Muscle of leg (tissue), 11 donors: Measurements from ENCODE around the gene TFAP2C. TPM values are rescaled to one million over a fixed set of nuclear protein-coding genes. Genes with fewer than 3 reads are reported as not detected.

Experiments used
- DNase-seq: peaks from one replicate; pipeline ENCODE4 v3.0.0; 2013
- H3K27ac ChIP-seq: one replicate; pipeline ENCODE4 v1.5.1; 2013; ENCODE audit warnings: mild to moderate bottlenecking, low read length, control low read depth
- H3K27me3 ChIP-seq: one replicate; pipeline ENCODE4 v1.6.1; 2013; ENCODE audit warnings: low read length; ENCODE audit not compliant: control insufficient read depth, insufficient read depth
- H3K36me3 ChIP-seq: one replicate; pipeline ENCODE4 v1.6.1; 2013; ENCODE audit warnings: low read length; ENCODE audit not compliant: control insufficient read depth, insufficient read depth
- H3K4me1 ChIP-seq: one replicate; pipeline ENCODE4 v1.6.1; 2013; ENCODE audit warnings: low read length; ENCODE audit not compliant: control insufficient read depth, insufficient read depth
- H3K4me3 ChIP-seq: one replicate; pipeline ENCODE4 v1.5.1; 2013; ENCODE audit warnings: low read length, control low read depth
- H3K9me3 ChIP-seq: replicated peaks from 2 replicates; pipeline ENCODE4 v1.6.1; 2013; ENCODE audit warnings: low read depth, low read length; ENCODE audit not compliant: control insufficient read depth
- WGBS: methylation state at CpG from one replicate; pipeline ENCODE4 v1.1.5; 2013; ENCODE audit warnings: missing lambda C conversion rate; ENCODE audit not compliant: insufficient coverage; 5-methylcytosine and 5-hydroxymethylcytosine counted together
- polyA plus RNA-seq, 8 donors: library from polyadenylated mRNA; unstranded; fragments of 120-200 nt; gene quantifications; one replicate each; pipeline versions ENCODE4 v1.2.1 to v1.2.3, GENCODE V29; 2013; ENCODE audit warnings: inconsistent platforms in 1 of 8, low replicate concordance in 1 of 8; ENCODE audit not compliant: insufficient read length in 8 of 8, insufficient read depth in 1 of 8
- total RNA-seq: library from RNA; stranded (reverse); fragments of 120-200 nt; gene quantifications from one replicate; pipeline ENCODE4 v1.2.4, GENCODE V29; 2013

Gene TFAP2C
- total and polyA plus RNA-seq, 9 donors = 0.06 to 6.1 (median 0.08) TPM

DNA sequence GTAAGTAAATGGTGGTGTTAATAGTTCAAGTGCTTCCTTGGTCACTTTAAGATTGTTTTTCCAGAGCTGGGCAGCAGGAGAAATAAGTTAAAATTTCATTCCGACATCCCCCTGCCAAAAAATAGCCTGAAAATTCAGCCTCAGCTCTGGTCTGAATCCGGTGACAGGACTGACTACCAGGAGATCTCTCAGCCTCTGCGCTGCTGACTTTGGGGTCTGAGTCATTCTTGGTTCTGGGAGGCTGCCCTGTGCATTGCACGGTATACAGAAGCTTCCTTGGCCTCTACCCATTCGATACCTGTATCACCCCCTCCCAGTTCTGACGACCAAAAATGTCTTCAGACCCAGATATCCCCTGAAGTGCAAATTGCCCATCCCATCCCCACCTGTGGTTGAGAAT is 36.3 kb upstream of the TFAP2C start:
- Histone ChIP-seq H3K9me3 (no peaks in the 10 kb centered on the region), H3K4me3 (no peak overlapping the region), H3K4me1 (no peaks in the 10 kb centered on the region), H3K36me3 (no peaks in the 10 kb centered on the region), H3K27me3 (peaks cover 5% of the 10 kb centered on the region), H3K27ac (no peak overlapping the region)
- no peak for DNase-seq
- WGBS = 60% methylated on average over 3 of the region's 6 CpGs

DNA sequence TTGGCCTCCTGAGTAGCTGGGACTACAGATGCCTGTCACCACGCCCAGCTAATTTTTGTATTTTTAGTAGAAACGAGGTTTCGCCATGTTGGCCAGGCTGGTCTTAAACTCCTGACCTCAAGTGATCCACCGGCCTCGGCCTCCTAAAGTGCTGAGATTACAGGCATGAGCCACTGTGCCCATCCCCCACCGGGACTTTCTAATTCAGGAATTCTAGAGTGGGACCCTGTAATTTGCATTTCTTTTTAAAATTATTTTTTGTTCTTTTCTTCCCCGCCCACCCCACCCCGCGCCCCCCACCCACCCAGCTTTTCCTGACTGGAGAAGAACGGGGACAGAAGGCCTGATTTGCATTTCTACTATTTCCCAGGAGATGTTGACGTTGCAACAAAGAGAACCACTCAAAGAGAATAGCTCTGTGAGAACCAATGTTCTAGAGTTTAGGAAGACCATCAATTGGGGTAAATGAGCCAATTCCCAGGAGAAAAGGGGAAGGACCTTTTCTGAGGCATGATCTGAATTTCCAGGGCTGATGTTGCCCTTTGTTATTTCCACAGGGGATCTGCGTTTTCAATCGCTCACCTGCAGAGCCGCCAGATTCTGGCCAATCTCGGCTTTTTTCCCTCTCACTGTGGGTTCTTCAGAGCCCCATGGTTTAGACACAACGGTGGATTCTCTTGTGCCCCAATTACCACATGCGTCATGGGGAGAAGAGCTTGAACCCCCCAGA is 33.2 kb upstream of the TFAP2C start:
- no peak overlapping the region for H3K4me3 ChIP-seq
- H3K4me1 ChIP-seq = no peaks in the 10 kb centered on the region
- H3K27ac ChIP-seq = no peak overlapping the region
- no peak for DNase-seq
- H3K9me3 ChIP-seq = no peaks in the 10 kb centered on the region
- H3K36me3 ChIP-seq = no peaks in the 10 kb centered on the region
- WGBS = 81% methylated on average over 5 of the region's 17 CpGs
- H3K27me3 ChIP-seq = peaks cover 5% of the 10 kb centered on the region

DNA sequence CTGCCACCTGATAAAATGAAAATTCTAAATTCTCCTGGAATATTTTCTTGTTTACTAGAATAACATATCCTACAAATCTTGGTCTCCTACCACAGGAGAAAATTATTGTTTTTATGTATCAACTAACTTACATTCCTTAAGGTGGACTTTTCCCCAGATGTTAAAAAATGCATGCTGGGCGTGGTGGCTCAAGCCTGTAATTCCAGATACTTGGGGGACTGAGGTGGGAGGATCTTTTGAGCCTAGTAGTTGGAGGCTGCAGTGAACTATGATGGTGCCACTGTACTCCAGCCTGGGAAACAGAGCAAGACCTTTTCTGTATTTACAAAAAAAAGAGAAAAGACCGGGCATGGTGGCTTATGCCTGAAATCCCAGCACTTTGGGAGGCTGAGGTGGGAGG is 27.9 kb upstream of the TFAP2C start:
- DNase-seq = no peak
- 53% methylated on average over 2 of the region's 2 CpGs for WGBS
- Histone ChIP-seq H3K27me3 (no peaks in the 10 kb centered on the region), H3K4me1 (no peaks in the 10 kb centered on the region), H3K36me3 (no peaks in the 10 kb centered on the region), H3K27ac (no peak overlapping the region), H3K4me3 (no peak overlapping the region), H3K9me3 (no peaks in the 10 kb centered on the region)

DNA sequence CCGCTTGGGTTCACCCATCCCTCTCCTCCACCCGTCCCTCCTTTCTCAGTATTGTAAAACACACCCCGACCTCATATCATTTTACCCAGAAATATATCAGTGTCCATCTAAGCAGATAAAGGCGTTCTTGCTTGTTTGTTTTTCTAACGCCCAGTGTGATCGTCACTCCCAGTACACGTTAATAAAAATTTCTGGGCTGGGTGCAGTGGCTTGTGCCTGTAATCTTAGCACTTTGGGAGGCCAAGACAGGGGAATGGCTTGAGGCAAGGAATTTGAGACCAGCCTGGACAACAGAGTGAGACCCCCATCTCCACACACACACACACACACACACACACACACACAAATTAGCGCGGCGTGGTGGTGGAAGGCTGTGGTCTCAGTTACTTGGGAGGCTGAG is 24.4 kb upstream of the TFAP2C start:
- no peak for DNase-seq
- no peak overlapping the region for H3K4me3 ChIP-seq
- H3K36me3 ChIP-seq = no peaks in the 10 kb centered on the region
- H3K4me1 ChIP-seq = no peaks in the 10 kb centered on the region
- 90% methylated on average over 2 of the region's 10 CpGs for WGBS
- no peak overlapping the region for H3K27ac ChIP-seq
- H3K9me3 ChIP-seq = no peaks in the 10 kb centered on the region
- no peaks in the 10 kb centered on the region for H3K27me3 ChIP-seq

DNA sequence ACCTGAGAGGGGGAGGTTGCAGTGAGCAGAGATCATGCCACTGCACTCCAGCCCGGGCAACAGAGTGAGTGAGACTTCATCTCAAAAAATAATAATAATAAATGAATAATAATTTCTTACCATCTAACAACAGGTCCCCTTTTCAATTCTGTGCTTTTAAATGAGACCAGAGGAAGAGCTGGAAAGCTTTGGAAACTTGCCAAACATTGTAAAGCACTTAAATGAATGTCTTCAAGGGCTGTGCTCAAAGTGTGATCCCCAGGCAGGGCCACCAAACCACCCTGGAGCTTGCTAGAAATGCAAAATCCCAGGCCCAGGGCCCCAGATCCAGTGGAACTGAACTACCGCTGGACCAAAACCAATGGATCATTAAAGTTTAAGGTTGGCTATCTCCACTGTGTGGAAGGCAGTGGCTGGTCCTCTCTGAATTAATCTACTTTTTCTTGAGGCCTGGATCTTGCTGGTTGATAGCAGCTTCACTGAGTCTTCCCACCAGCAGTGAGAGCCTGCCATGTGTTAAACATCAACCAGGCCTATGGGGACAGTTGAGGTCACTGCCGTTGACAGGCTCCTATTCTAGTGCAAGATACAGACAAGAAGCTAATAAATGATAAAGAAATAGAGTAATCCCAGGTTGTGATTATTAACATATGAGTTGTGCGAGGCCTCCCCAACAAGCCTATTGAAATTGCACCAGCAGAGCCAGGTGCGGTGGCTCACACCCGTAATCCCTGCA is 23.7 kb upstream of the TFAP2C start:
- Histone ChIP-seq H3K9me3 (no peaks in the 10 kb centered on the region), H3K27ac (no peak overlapping the region), H3K4me1 (no peaks in the 10 kb centered on the region), H3K36me3 (no peaks in the 10 kb centered on the region), H3K4me3 (no peak overlapping the region), H3K27me3 (no peaks in the 10 kb centered on the region)
- WGBS = 63% methylated on average over 2 of the region's 6 CpGs
- DNase-seq = peak; percentile 35

DNA sequence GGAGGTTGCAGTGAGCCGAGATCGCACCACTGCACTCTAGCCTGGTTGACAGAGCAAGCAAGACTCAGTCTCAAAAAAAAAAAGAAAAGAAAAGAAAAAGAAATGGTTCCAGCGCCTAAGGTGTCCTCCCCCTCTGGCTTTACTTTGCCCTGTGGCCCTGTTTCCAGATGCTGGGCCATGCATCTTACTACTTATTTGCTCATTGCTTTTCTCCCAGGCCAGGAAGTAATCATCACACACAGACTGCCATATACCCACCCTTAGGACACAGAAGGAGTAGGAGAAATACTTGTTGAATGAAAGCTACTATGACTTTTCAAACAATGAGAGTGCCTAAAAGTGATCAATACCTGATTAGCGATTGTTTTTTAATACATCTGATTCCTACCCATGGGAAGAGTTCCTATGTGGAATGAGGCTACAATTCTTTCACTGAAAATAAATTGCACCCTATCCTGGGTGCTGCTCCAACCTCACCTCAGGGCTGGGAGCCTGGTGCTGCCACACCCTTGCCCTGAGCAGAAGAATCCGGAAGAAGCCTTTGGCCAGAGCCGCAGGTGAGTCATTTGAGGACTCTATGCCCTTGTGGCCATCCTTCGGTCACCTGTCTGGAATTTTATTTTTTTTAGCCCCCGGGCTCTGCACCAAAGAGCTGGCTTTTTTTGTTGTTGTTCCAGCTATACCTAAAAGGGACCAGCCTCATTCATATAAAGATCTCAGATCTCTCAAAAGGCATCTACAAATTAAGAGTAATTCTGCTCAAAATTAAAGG is 22.7 kb upstream of the TFAP2C start:
- Histone ChIP-seq H3K36me3 (no peaks in the 10 kb centered on the region), H3K4me1 (no peaks in the 10 kb centered on the region), H3K4me3 (no peak overlapping the region), H3K27ac (no peak overlapping the region), H3K27me3 (no peaks in the 10 kb centered on the region), H3K9me3 (no peaks in the 10 kb centered on the region)
- WGBS = 95% methylated on average over 4 of the region's 8 CpGs
- no peak for DNase-seq

DNA sequence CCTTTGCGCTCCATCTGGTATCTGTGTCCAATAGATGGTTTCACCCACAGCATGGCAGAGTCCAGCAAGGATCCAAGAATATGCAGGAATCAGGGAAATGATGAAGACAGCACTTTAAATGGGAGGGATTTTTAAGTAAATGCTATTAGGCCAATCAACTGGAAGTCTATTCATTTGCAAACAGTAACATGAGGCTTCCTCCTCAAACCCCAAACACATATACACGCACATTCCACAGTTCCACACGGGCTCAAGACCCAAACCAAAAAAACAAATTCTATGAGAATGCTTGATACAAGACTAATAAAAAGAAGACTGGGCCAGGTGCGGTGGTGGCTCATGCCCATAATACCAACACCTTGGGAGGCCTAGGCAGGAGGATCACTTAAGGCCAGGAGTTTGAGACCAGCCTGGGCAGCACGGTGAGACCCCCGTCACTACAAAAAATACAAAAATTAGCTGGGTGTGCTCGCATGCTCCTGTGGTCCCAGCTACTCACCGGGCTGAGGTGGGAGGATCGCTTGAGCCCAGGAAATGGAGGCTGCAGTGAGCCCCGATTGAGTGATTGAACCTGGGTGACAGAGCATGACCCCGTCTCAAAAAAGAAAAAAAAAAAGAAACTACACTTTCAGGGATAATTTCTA is 21.9 kb upstream of the TFAP2C start:
- 87% methylated on average over 3 of the region's 11 CpGs for WGBS

DNA sequence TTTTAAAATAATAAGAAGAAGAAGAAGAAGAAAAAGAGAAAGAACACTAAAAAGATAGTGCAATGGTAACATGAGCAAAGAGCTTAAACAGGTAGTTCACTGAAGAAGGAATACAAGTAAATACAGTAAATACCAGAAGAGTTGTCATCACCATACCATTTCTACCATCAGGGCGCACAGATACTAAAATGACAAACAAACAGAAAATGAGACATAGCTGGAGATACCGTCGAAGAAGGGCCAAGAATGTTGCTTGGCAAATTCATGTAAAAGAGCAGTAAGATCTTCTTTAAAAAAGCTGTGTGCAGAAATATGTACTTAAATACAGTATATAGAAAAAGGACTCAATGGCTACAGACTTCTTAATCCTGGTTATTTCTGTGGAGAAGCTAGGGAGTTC is 20.7 kb upstream of the TFAP2C start:
- DNase-seq = no peak
- Histone ChIP-seq H3K27me3 (no peaks in the 10 kb centered on the region), H3K27ac (no peak overlapping the region), H3K4me3 (no peak overlapping the region), H3K36me3 (no peaks in the 10 kb centered on the region), H3K9me3 (no peaks in the 10 kb centered on the region), H3K4me1 (no peaks in the 10 kb centered on the region)
- whole genome bisulfite sequencing = no CpG with 5 or more reads among the region's 3 CpGs

More for the DNA sequence above, 21.9 kb upstream of the TFAP2C start:
- H3K9me3 ChIP-seq = no peaks in the 10 kb centered on the region
- no peaks in the 10 kb centered on the region for H3K4me1 ChIP-seq
- no peaks in the 10 kb centered on the region for H3K27me3 ChIP-seq
- H3K27ac ChIP-seq = no peak overlapping the region
- H3K36me3 ChIP-seq = no peaks in the 10 kb centered on the region
- no peak overlapping the region for H3K4me3 ChIP-seq
- DNase-seq = no peak

DNA sequence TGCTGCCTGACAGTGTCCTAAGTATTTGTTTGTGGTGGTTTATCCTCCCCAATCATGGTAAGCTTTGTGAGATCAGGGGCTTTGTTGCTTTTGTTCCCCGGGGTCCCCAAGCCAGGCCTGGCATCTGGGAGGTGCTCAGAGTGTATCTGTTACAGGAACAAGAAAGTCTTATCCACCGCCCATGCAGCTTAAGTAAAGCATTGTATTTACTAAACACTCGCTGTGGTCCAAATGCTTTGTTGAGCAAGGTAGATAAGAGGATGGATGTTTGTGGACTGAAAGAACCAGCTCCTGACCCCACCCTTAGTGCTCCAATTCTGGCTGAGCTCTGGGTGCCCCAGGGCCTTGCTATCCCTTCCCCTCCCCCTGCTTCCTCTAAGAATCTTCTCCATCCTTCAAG is 19.8 kb upstream of the TFAP2C start:
- no peaks in the 10 kb centered on the region for H3K27me3 ChIP-seq
- no peak overlapping the region for H3K27ac ChIP-seq
- no peak for DNase-seq
- WGBS = no CpG with 5 or more reads among the region's 3 CpGs
- H3K4me1 ChIP-seq = no peaks in the 10 kb centered on the region
- H3K36me3 ChIP-seq = no peaks in the 10 kb centered on the region
- H3K4me3 ChIP-seq = no peak overlapping the region
- no peaks in the 10 kb centered on the region for H3K9me3 ChIP-seq

DNA sequence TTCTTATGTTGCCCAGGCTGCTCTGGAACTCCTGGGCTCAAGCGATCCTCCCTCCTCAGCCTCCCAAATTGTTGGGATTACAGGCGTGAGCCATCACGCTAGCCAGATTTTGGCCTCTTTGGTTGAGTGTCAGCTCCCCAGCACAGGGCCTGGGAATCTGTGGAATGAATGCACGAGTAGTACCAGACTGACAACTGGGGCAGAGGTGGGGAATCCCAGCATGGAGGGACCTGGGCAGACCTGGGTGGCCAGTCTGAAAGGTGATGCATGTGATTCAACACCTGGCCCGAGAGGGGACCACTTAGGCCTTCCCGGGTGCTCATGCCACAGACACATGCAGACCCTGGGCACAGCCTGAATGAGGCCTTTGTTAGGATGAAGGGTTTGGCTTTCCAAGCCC is 19.0 kb upstream of the TFAP2C start:
- Histone ChIP-seq H3K4me1 (no peaks in the 10 kb centered on the region), H3K4me3 (no peak overlapping the region), H3K36me3 (no peaks in the 10 kb centered on the region), H3K27me3 (no peaks in the 10 kb centered on the region), H3K27ac (no peak overlapping the region), H3K9me3 (no peaks in the 10 kb centered on the region)
- DNase-seq = no peak
- WGBS = 43% methylated on average over 1 of the region's 6 CpGs
